GM12865 (cell line): ENCODE results near the gene BTF3.
A peak's percentile ranks its signal among the peaks of the same experiment; 100 is the strongest.

Source experiments
- DNase-seq: peaks from one replicate; pipeline ENCODE4 v3.0.0; 2010; ENCODE audit warnings: low read depth
- H3K4me3 ChIP-seq: 2 replicates; pipeline ENCODE4 v1.5.1; 2011; ENCODE audit warnings: mild to moderate bottlenecking, low read depth, low read length, control low read depth
- CTCF ChIP-seq: IDR thresholded peaks from 2 replicates; pipeline ENCODE4 v1.5.1; 2011; ENCODE audit warnings: low read length, control low read depth, low read depth, inconsistent platforms; ENCODE audit not compliant: insufficient read depth; ENCODE audit errors: missing control alignments

BTF3 gene

DNA sequence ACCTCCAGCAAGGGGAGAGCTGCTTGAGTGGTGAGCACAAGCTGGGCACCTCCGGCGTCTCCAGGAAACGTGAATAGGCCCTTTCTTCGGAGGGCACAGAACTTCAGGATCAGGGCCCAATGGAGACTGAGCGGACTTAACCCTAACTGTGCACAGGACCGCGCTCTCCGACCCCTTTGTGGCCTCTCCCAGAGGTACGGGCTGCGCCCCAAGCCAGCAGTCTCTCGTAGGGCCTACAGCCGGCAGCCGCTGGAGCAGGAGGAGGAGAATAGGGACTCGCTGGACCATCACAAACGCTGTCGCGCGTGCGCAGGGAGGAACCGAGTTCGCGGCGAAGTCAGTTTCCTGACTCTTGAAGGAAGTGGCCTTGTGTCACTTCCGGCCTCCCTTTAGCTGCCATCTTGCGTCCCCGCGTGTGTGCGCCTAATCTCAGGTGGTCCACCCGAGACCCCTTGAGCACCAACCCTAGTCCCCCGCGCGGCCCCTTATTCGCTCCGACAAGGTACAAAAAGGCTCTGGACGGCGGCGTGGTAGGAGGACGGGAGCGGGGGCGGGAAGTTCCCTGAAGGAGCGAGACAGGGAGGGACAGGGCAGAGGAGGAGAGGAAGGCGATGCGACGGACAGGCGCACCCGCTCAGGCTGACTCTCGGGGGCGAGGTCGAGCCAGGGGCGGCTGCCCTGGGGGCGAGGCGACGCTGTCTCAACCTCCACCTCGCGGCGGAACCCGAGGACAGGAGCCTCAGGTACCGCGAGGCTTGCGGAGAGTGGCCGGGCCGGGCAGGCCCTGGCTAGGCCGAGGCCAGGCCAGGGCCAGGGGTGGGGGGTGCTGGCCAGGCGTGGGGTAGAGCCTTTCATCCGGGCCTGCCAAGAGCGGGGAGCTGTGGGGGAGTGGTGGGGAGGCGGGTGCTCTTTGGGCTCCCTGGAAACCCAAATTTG is at the start of gene BTF3:
TSS of gene BTF3 (plus strand) at position 386 of the 936 bp plus-strand sequence. CDS start at position 612, 226 bp downstream.
- H3K4me3 ChIP-seq = peak within 1 kb of the TSS; percentile 79
- no peak for TF ChIP-seq CTCF
- DNase-seq = peak; percentile 97

GRCh38 chr5:73448463-73449136 is 49.6 kb upstream of the BTF3 start, which contains the start of gene FOXD1:
Gene FOXD1 (minus strand): TSS chr5:73448777. CDS start chr5:73448362, 415 bp downstream.
- peak within 1 kb of the TSS; percentile 60 for H3K4me3 ChIP-seq
- DNase-seq = peak; percentile 72
- no peak for TF ChIP-seq CTCF

DNA sequence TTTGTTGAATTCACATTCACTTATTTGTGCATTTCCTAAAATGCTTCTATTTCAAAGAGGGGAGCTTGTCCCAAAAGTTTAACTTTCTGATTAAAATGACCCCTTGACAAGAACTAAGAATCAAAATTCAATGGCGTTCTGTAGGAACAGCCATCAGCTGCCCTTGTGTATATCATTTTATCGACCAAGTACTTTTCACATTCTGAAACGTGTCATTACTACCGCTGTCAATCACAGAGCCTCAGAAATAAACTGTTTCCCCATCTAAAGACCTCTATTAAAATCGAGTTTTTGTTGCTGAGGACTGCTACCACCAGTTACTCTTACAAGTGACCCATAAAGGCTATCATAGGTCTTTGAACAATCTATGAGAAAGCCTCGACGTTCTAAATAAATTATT is 48.1 kb upstream of the BTF3 start:
- no peak for TF ChIP-seq CTCF
- DNase-seq = no peak
- H3K4me3 ChIP-seq = no peak overlapping the region

GRCh38 chr5:73450672-73451223 is 47.5 kb upstream of the BTF3 start:
- no peak for TF ChIP-seq CTCF
- no peak overlapping the region for H3K4me3 ChIP-seq
- no peak for DNase-seq

DNA sequence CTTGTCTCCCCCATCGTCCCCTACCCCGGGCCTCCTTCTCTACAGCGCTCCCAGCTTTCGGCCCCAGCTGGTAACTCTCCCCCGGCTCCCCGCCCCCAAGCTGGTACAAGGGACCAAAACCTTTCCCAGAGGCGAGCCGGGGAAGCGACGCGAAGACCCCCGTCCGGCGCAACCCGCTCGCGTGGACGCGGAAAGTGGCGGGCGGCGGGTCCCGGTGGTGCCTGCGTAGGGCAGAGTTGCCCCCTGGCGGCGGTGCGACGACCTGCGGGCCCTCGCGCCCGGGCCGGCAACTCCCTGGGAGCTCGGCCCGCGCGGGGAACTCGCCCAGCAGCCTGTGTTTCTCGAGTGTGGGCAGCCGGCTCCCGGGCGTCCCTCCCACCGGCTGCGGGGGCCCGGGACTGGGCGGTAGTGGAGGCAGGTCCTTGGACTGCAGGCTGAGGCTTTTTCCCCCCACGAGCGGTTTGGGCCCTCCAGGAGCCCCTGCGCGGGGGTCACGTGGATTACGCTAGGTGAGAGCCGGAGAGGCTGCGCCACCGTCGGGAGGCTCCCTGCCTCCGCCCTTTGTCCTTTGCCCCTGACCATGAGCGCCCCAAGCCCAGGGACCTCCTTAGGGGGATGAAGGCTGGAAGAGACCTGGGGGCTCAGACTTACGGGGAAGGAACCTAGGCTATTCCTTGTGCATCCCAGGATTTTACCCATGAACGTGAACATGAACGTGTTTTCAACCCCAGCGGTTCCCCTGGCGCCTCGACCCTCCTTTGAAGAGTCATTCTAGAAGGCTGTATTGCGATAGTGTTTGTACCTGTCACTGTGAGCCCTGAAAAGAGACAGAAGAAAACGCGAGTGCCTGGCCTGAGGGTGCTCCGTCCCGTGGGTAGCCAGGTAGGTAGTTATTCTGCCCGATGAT is 46.8 kb upstream of the BTF3 start:
- no peak overlapping the region for H3K4me3 ChIP-seq
- peak; percentile 77 for TF ChIP-seq CTCF
- DNase-seq = peak; percentile 67

DNA sequence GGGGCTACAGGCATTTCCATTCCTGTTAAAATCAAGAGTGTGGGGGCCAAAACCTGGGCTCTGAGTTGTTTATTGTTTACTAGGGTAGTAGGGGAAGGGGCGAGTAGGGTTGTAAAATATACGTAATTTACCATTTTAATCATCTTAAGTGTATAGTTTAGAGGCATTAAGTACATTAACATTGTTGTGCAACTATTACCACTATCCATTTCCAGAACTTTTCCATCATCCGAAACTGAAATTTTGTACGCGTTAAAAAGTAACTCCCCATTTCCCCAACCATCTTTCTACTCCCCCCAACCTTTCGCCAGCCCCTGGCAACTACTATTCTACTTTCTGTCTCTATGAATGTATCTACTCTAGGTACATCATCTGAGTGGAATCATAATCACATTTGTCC is 46.0 kb upstream of the BTF3 start:
- no peak for DNase-seq
- no peak overlapping the region for H3K4me3 ChIP-seq
- no peak for TF ChIP-seq CTCF
